B cell (primary cell): Measurements from ENCODE around the gene FAM229A. TPM values are rescaled to one million over a fixed set of nuclear protein-coding genes. Genes with fewer than 3 reads are reported as not detected.

Experiments
- ATAC-seq: fragments of 200-7000 bp; cut with Tn5 transposase; one replicate; pipeline ENCODE4 v1.10.0; 2021; ENCODE audit warnings: low read depth, mild to moderate bottlenecking, moderate number of reproducible peaks, moderate library complexity
- CTCF ChIA-PET: fragments of 350-600 bp; sonication (Branson Sonifier 250); formaldehyde crosslinking; loops from one replicate; lab custom pipeline; 2021; ENCODE audit warnings: antibody characterized with exemption, inconsistent platforms; lab: Charles Lee
- POLR2A ChIA-PET: fragments of 350-600 bp; sonication (Branson Sonifier 250); formaldehyde crosslinking; loops from one replicate; lab custom pipeline; 2021; ENCODE audit warnings: antibody characterized with exemption; lab: Charles Lee
- DNase-seq: peaks from one replicate; pipeline ENCODE4 v3.0.0; 2013
- H2AFZ ChIP-seq: 2 replicates; pipeline ENCODE4 v1.6.1; 2012; ENCODE audit warnings: mild to moderate bottlenecking, low read depth, low read length; ENCODE audit not compliant: insufficient read depth, poor library complexity, severe bottlenecking
- H3K27ac ChIP-seq, 2 donors: 1 replicate in 1 of 2; 2 replicates in 1 of 2; pipeline ENCODE4 v1.5.1; 2012 to 2013; ENCODE audit warnings: low read length in 2 of 2, mild to moderate bottlenecking in 2 of 2, moderate library complexity in 1 of 2
- H3K27me3 ChIP-seq, 4 experiments: fragments of 200-600 bp in 1 of 4; sonication (generic) in 1 of 4; replicated peaks in 1 of 4; 1 replicate in 2 of 4; 2 replicates in 2 of 4; pipeline versions ENCODE4 v1.6.1 to v1.7.0; 2013 to 2016; ENCODE audit warnings: low read length in 3 of 4, mild to moderate bottlenecking in 2 of 4, mixed read lengths in 1 of 4, moderate library complexity in 1 of 4; ENCODE audit not compliant: insufficient read depth in 4 of 4, control insufficient read depth in 3 of 4; ENCODE audit errors: control extremely low read depth in 1 of 4
- H3K36me3 ChIP-seq, 2 experiments: replicated peaks in 1 of 2; 1 replicate in 1 of 2; 2 replicates in 1 of 2; pipeline versions ENCODE4 v1.6.1 to v1.7.1; 2013; ENCODE audit warnings: low read length in 1 of 2; ENCODE audit not compliant: insufficient read depth in 2 of 2, control insufficient read depth in 1 of 2; ENCODE audit errors: control extremely low read depth in 1 of 2, extremely low read depth in 1 of 2
- H3K4me1 ChIP-seq, 2 donors: fragments of 200-600 bp in 1 of 2; sonication (generic) in 1 of 2; 1 replicate in 1 of 2; 2 replicates in 1 of 2; pipeline versions ENCODE4 v1.5.1 to v1.6.1; 2013 to 2017; ENCODE audit warnings: low read length in 2 of 2; ENCODE audit not compliant: control insufficient read depth in 2 of 2, insufficient read depth in 2 of 2
- H3K4me2 ChIP-seq: replicated peaks from 2 replicates; pipeline ENCODE3; 2012; ENCODE audit warnings: mild to moderate bottlenecking, low read depth, low read length; ENCODE audit not compliant: poor library complexity, severe bottlenecking
- H3K4me3 ChIP-seq, 5 experiments: fragments of 200-600 bp in 1 of 5; sonication (generic) in 1 of 5; 1 replicate in 3 of 5; 2 replicates in 2 of 5; pipeline versions ENCODE4 v1.5.1 to v1.7.0; 2011 to 2016; ENCODE audit warnings: low read length in 4 of 5, mild to moderate bottlenecking in 4 of 5, low read depth in 2 of 5, control low read depth in 1 of 5, moderate library complexity in 1 of 5; ENCODE audit not compliant: insufficient read depth in 1 of 5; ENCODE audit errors: control extremely low read depth in 1 of 5, extremely low read depth in 1 of 5
- H3K79me2 ChIP-seq: fragments of 200-600 bp; sonication (generic); one replicate; pipeline ENCODE4 v1.6.0; 2016; ENCODE audit warnings: low read length; ENCODE audit not compliant: control insufficient read depth, insufficient read depth
- H3K9ac ChIP-seq: fragments of 200-600 bp; sonication (generic); 2 replicates; pipeline ENCODE4 v1.6.1; 2017; ENCODE audit warnings: mild to moderate bottlenecking, low read length, moderate library complexity
- H3K9me3 ChIP-seq, 3 donors: one replicate each; pipeline versions ENCODE4 v1.6.1 to v1.7.1; 2013; ENCODE audit warnings: low read length in 2 of 3; ENCODE audit not compliant: control insufficient read depth in 2 of 3, insufficient read depth in 1 of 3; ENCODE audit errors: control extremely low read depth in 1 of 3
- H4K20me1 ChIP-seq: 2 replicates; pipeline ENCODE4 v1.6.0; 2012; ENCODE audit warnings: mild to moderate bottlenecking, low read length; ENCODE audit not compliant: insufficient read depth, control insufficient read depth, poor library complexity, severe bottlenecking
- H3K27ac Mint-ChIP-seq: one replicate; pipeline ENCODE4 v1.8.0; 2021; ENCODE audit warnings: mixed read lengths
- H3K27me3 Mint-ChIP-seq: one replicate; pipeline ENCODE4 v1.8.0; 2021; ENCODE audit warnings: mixed read lengths
- H3K4me1 Mint-ChIP-seq: one replicate; pipeline ENCODE4 v1.8.0; 2021; ENCODE audit warnings: mixed read lengths
- H3K4me3 Mint-ChIP-seq: one replicate; pipeline ENCODE4 v1.8.0; 2021; ENCODE audit warnings: mixed read lengths
- H3K9me3 Mint-ChIP-seq: one replicate; pipeline ENCODE4 v1.8.0; 2022; ENCODE audit warnings: mixed read lengths; ENCODE audit not compliant: insufficient read depth
- EZH2 ChIP-seq: IDR thresholded peaks from 2 replicates; pipeline ENCODE4 v1.6.1; 2012; ENCODE audit warnings: borderline replicate concordance, low read depth, mild to moderate bottlenecking, moderate library complexity, low read length; ENCODE audit not compliant: insufficient read depth, poor library complexity, severe bottlenecking
- WGBS: methylation state at CpG from one replicate; pipeline ENCODE4 v1.1.5; 2013; ENCODE audit warnings: missing lambda C conversion rate; ENCODE audit not compliant: insufficient coverage; 5-methylcytosine and 5-hydroxymethylcytosine counted together
- intact Hi-C: fragments of 100-400 bp; cut with micrococcal nuclease; formaldehyde crosslinking; loops from one replicate; pipeline ENCODE4 v1.10.0; 2022
- polyA plus RNA-seq: library from polyadenylated mRNA; depleted of rRNA; stranded (reverse); fragments of >200 nt; gene quantifications from 2 replicates; pipeline ENCODE4 v1.2.3, GENCODE V29; 2012
- total RNA-seq, 2 donors: library from RNA; stranded (reverse); fragments of 120-200 nt in 1 of 2; gene quantifications; 1 replicate in 1 of 2; 2 replicates in 1 of 2; pipeline versions ENCODE4 v1.2.3 to v1.2.4, GENCODE V29; 2013 to 2022
- TF ChIP-seq, protein P1 (sequence below): fragments of 200-600 bp; IDR thresholded peaks from one replicate; pipeline ENCODE4 v1.8.0; 2022; ENCODE audit warnings: antibody characterized with exemption, mild to moderate bottlenecking

Gene FAM229A
- total and polyA plus RNA-seq, 2 donors (not counting 1 experiment from before 2014, with no cell fraction given), result 33.3 to 33.8 TPM

DNA sequence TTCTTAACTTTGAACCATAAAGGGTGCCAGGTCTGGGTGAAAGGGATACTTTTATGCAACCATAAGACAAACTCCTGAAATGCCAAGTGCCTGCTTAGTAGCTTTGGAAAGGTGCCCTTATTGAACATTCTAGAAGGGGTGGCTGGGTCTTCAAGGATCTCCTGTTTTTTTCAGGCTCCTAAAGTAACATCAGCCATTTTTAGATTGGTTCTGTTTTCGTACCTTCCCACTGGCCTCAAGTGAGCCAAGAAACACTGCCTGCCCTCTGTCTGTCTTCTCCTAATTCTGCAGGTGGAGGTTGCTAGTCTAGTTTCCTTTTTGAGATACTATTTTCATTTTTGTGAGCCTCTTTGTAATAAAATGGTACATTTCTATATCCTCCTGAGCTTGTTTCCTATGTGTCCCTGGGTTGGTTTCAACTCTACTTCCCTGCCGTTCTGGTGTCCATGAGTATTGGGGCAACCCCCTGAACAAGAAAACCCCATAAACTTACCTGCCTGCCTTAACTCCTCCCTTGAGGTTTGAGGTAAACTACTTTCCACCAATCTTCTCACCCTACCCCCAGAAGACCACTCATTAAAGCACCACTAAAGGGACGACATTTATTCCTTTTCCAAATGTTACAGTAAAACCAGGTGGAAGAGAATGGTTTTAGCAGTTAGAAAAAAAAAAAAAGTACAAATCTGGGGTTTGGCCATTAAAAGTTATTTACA, 28.9 kb downstream of the FAM229A start:
- Histone ChIP-seq H3K79me2 (peaks cover 16% of the 10 kb centered on the region), H2AFZ (no peak overlapping the region), H3K36me3 (peaks cover 1 to 55% of the 10 kb centered on the region in 2 experiments), H3K4me3 (no peak overlapping the region), H3K4me2 (peak overlapping the region; percentile 89), H3K4me1 (peaks cover 39 to 41% of the 10 kb centered on the region in 2 donors), H4K20me1 (peaks cover 45% of the 10 kb centered on the region), H3K27me3 (no peaks in the 10 kb centered on the region), H3K27ac (peak overlapping the region; percentile 3 to 61), H3K9ac (no peak overlapping the region), H3K9me3 (no peaks in the 10 kb centered on the region)
- peaks cover 46% of the 10 kb centered on the region for H3K4me1 Mint-ChIP-seq
- POLR2A ChIA-PET, result interaction anchor here (0.6 to 1.5 kb wide), 4 partner anchors 11 to 133 kb away, joined by 3 to 8 read pairs (median 3); partner anchors contain the start of genes EIF3I and TMEM234
- no peaks in the 10 kb centered on the region for H3K27me3 Mint-ChIP-seq
- H3K9me3 Mint-ChIP-seq, result no peaks in the 10 kb centered on the region
- intact Hi-C loops, result no loop called here
- peak overlapping the region; percentile 64 for H3K27ac Mint-ChIP-seq
- peak overlapping the region; percentile 71 for H3K4me3 Mint-ChIP-seq
- DNase-seq, result no peak
- no peak for ATAC-seq
- WGBS, result 50% methylated on average over 1 of the region's 3 CpGs
- CTCF ChIA-PET, result interaction anchor here (0.6 to 6.2 kb wide), 10 partner anchors 9 to 322 kb away, joined by 3 to 71 read pairs (median 6); partner anchors contain the start of gene BSDC1
- no peak for TF ChIP-seq EZH2
- TF ChIP-seq, protein P1, sequence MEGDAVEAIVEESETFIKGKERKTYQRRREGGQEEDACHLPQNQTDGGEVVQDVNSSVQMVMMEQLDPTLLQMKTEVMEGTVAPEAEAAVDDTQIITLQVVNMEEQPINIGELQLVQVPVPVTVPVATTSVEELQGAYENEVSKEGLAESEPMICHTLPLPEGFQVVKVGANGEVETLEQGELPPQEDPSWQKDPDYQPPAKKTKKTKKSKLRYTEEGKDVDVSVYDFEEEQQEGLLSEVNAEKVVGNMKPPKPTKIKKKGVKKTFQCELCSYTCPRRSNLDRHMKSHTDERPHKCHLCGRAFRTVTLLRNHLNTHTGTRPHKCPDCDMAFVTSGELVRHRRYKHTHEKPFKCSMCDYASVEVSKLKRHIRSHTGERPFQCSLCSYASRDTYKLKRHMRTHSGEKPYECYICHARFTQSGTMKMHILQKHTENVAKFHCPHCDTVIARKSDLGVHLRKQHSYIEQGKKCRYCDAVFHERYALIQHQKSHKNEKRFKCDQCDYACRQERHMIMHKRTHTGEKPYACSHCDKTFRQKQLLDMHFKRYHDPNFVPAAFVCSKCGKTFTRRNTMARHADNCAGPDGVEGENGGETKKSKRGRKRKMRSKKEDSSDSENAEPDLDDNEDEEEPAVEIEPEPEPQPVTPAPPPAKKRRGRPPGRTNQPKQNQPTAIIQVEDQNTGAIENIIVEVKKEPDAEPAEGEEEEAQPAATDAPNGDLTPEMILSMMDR, result no peak
